ENCODE measurements around the gene ZMIZ2.
A peak's percentile ranks its signal among the peaks of the same experiment; 100 is the strongest.
"Not testable (repeated sequence)": the region's sequence is repeated elsewhere in the genome, so short reads cannot be mapped to it uniquely, and the experiment has no call there.

ZMIZ2 gene

DNA sequence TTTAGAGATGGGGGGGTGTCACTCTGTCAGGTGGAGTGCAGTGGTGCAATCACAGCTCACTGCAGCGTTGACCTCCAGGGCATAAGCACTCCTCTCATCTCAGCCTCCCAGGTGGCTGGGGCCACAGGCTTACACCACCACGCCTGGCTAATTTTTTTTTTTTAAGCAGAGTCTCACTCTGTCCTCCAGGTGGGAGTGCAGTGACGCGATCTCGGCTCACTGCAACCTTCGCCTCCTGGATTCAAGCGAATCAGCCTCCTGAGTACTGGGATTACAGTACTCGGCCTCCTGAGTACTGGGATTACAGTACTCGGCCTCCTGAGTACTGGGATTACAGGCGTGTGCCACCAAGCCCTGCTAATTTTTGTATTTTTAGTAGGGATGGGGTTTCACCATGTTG, 24.2 kb downstream of the ZMIZ2 start:
- no peak for DNase-seq (ENCODE audit: low read depth, low spot score)

DNA sequence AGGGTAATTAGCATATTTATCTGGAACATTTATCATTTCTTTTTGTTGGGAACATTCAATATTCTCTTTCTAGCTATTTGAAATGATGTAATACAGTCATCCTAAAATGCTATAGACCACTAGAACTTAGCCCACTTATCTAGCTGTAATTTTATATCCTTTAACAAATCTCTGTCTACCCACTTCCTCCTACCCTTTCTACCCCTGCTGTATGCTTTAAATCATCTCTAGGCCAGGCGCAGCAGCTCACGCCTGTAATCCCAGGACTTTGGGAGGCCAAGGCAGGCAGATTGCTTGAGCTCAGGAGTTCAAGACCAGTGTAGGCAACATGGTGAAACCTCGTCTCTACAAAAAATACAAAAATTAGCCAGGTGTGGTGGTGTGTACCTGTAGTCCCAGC, 25.8 kb downstream of the ZMIZ2 start:
- DNase-seq (ENCODE audit: low read depth, low spot score): not testable (repeated sequence)

DNA sequence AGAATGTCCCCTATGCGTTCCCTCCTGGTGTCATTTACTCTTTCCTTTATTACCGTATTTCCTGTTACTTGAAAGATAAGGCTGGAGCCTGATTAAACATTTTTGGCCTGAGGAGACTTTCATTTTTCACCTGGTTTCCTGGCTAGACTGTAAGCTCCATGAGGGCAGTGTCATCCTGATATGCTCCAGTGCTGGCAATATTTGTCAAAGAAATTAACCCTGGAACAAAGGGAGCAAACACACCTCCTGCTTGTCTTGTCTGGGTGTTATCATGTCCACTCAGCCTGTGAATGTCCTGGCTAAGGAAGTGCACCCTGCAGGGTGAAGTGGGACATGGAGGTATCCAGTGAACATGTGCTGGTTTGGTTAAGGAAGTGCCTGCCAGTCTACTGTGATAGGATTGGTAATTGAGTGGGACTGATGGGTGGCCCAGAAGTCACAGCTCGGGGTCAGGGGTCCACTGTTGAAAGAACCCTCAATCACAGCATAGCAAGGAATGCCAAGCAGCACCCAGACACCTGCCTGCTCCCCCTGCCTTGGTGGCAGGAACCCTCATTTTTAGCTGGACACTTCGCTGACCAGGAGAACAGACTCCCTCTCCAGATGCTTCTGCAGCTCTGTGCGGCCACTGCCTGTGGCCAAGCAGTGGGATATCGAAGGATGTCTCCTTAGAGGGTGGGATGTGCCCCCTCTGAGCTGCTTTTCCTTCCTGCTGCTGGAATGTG, 26.9 kb downstream of the ZMIZ2 start:
- DNase-seq (ENCODE audit: low read depth, low spot score): no peak

DNA sequence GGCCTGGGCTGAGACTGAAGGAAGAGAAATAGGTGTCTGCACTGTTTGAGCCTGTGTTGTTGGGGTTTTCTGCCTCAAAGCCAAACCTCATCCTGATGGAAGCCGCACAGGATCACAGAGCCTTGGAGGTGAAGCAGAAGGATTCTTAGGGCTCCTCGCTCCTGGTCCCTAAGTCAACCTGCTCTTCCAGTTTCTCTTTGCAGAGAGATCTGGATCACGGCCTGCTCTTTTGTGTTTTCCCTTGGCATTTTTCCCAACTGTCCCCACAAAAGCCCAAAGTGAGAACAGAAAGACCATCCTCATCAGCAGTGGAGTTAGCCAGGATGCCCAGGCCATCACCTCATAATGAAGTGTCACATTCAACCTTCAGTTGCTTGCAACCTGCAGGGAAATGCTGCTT, 27.6 kb downstream of the ZMIZ2 start:
- no peak for DNase-seq (ENCODE audit: low read depth, low spot score)

DNA sequence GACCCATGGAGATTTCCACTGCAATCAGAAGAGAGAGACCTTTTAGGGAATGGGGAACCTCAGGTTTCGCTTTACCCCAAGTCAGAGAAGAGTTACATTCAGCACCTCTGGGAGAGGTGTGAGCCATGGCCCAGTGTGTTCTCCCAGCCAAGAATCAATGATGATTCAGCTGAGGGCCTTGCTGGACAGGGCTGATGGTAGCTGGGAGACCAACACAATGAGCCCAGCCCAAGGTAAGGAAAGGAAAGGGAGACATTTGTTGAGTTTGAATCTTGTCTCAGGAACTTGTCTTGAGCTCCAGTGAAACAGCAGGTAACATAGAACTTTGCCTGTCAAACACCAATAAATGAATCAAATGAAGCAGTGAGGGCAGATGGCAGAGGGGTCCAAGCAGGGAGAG, 33.8 kb downstream of the ZMIZ2 start:
- DNase-seq (ENCODE audit: low read depth, low spot score): no peak

DNA sequence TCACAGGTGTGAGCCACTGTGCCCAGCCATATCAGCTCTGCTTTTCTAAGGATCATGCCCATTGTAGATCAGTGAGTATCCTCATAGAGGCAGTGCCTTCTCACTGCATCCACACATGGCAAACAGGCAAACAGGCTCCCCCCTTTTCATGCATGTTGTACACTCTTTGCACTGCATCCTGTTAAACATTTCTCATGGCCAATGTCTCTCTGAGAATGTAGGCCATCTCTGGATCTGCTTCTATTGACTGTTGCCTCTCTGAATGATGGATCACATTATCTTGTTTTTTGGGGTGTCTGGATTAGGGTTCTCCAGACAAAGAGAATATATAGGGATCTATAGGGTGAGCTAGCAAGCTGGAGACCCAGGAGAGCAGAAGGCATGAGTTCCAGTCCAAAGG, 34.8 kb downstream of the ZMIZ2 start:
- DNase-seq (ENCODE audit: low read depth, low spot score): no peak

DNA sequence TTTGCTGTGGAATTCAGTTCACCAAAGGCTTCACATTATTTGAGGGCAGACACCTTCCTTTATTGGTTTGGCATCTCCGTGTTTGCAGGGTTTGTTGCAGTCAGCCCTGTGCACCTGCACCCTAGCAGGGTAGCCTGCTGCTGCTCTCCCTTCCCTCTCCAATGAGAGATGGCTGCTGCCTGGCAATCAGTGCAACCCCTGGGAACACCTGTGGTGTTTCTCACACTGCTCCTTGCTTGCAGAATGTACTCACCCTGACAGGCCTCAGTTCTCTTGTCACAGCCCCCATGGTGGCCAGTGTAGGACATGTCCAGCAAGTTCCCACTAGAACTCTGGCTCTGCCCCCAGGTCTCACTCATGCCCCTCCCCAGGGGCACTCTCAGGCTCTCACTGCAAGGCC, 35.7 kb downstream of the ZMIZ2 start:
- no peak for DNase-seq (ENCODE audit: low read depth, low spot score)

DNA sequence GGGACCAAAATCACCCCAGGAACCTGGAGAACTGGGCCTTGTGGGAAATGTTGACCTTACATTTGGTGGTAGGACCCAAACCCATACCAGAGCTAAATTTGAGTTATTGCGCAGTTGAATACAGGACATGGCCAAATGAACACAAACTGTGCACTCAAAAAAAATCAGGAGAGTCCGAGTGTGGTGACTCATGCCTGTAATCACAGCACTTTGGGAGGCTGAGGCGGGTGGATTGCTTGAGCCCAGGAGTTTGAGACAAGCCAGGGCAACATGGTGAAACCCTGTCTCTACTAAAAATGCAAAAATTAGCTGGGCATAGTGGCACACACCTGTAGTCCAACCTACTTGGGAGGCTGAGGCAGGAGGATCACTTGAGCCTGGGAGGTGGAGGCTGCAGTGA, 36.6 kb downstream of the ZMIZ2 start:
- not testable (repeated sequence) for DNase-seq (ENCODE audit: low read depth, low spot score)

DNA sequence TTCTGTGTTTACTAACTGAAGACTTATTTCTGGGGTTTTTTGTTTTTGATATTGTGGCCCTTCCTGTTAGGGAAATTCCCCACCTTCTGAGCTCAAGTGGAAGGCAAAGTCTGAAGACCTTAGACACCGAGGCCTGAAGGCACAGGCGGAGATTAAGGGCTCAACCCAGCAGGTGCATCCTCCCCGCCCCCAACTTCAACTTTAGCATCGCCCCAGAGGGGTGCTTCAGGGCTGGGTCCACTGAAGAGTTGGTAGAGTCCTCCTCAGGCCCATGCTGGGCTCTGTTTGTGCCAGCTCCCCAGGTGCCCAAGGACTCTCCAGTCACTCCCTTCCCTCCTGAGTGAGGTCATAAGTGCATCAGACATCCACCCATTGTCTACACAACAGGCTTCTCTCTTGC, 38.4 kb downstream of the ZMIZ2 start:
- no peak for DNase-seq (ENCODE audit: low read depth, low spot score)

DNA sequence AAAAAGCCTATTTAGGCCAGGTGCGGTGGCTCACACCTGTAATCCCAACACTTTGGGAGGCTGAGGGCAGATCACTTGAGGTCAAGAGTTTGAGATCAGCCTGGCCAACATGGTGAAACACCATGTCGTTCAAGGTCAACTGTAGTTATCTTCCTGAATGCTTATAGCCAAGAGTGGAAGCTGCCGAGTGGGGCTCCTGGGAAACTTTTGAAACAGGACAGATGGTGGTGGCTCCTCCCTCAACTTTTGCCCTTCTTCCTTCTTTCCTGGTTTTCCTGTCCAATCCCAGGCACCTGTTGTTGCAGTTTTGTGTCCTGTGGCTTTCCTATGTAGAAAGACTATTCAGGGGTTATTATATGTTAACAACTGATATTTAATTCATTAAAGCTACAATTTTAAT, 39.1 kb downstream of the ZMIZ2 start:
- DNase-seq (ENCODE audit: low read depth, low spot score): no peak

DNA sequence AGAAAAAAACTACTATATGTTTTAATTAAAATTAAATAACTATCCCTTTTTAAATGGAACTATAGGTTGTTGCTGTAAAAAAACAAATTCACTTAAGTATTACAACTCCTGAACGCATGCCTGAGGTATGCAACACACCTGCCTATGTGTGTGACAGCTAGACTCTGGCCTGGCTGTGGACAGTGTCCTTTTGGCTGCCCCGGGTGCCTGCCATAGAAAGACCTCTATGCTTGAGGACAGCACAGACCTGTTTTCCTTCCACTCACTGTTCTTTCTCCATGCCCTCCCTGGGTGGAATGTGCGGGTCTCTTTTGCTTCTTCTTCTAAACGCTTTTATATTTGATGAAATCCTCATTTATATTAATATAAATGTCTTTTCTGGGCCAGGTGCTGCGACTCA, 41.3 kb downstream of the ZMIZ2 start:
- DNase-seq (ENCODE audit: low read depth, low spot score): no peak

DNA sequence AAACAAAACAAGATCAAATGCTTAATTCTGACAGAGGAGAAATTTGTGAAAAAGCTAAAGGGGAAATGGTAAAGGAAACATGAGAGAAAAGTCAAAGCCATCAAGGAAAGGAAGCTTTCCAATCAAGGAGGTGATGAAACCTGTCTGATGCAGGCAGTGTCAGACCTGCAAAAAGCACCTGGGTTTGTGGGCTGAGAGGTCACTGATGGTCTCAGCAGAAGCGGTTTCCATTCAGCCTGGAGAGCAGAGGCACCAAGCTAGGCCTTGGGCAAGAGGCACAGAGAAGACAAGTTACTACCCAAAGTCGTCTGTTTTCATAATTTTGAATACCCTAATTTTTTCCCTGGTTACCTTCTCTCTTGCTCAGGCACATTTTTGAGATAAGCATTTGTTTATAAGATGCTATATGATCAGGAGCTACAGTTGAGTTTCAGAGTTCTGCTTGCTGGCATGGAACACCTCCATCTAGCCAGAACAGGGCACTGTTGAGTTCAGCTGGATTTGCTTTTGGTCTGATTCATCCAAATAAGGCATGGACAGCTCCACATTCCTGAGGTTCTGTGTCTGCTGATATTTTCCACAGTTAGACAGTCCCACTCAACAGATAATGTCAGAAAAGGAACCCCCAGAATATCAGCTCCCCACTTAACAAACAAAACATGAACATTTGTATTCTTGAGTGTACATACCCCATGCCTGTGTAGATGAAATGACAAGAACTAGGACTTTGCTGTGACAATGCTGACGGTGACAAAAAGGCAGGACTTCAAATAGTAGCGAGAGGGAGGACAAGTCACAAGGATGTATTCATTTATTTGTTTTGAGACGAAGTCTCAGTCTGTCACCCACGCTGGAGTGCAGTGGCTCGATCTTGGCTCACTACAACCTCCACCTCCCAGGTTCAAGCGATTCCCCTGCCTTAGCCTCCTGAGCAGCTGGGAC, 42.9 kb downstream of the ZMIZ2 start:
- DNase-seq (ENCODE audit: low read depth, low spot score): no peak

DNA sequence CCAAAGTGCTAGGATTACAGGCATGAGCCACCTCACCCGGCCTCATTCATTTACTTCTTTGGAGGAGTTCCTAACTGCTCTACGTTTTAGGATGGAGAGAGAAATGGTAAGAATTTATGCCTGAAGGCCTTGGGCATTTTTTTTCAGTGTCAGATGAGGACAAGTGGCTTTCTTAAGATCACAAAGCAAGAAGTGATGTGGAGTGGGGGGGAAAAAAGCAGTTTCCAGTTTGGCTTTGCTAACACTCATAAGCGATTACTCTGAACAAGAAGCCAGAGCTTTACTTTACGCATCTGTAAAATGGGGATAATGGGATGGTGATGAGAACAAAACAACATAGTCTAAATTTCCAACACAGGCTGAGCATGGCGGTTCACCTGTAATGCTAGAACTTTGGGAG, 45.3 kb downstream of the ZMIZ2 start:
- no peak for DNase-seq (ENCODE audit: low read depth, low spot score)

DNA sequence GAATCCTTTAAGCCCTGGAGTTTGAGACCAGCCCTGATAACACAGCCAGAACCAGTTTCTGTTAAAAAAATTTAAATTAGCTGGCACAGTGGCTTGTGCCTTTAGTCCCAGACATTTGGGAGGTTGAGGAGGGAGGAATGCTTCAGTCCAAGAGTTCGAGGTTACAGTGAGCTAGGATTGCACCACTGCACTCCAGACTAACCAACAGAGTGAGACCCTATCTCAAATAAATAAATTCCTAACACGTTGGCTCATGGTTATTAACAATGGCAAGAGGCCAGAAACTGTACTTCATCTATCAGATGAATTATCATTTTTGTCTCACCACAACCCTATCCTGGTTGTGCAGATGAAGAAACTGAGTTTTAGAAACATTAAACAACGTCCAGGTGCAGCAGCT, 45.7 kb downstream of the ZMIZ2 start:
- DNase-seq (ENCODE audit: low read depth, low spot score): no peak

DNA sequence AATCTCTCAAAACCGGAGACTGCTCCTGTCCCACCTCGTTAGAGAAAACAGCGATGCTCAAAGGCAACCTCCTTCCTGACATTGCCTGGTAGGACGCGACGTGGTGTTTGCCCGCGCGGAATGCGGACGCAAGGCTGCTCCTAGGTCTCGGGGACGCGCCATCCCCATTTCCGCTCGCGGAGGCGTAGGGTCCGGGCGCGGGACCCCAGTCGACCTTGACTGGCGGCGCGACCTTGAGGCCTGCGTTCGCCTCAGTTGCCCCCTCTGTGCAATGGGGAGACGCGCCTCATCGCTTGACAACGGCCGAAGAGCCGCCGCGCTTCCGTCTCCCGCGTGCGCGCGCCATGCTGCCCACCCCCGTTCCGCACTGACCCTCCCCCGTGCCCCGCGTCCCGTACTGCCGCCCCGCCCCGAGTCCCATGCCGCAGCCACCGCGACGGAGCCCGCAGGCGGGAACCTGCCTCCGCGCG, 47.4 kb downstream of the ZMIZ2 start:
- DNase-seq (ENCODE audit: low read depth, low spot score): no peak

DNA sequence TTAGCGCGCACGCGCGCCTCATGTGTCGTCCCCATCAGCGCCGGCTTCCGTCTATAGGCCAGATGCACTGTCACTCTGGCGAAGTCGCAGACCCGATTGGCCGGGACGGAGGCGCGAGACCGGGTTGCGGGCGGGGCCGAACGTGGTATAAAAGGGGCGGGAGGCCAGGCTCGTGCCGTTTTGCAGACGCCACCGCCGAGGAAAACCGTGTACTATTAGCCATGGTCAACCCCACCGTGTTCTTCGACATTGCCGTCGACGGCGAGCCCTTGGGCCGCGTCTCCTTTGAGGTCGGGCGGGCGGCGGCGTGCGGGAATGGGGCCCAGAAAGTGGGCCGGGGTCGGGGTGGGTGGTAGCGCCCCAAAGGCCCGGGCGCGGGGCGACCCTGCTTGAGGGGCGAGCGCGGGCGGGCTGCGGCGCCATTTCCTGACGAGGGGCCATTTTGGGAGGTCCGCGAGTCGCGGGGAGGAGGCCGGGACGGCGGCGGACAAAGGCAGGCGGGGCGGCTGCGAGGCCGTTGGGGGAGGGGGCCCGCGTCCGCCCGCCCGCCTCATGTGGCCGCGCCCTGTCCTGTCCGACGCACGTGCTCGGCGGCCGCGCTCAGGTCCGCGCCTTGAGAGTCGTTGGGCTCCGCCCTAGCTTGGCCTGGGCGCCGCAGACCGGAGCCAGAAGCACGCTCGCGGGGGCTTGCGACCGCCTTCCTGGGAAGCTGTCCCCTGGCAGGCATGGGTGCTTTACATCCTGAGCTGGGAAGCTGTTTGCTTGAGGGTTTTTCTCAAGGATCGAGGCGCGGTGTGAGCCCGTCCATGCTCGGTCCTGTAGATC, 48.1 kb downstream of the ZMIZ2 start, which contains the start of gene PPIA:
PPIA (plus strand) TSS at position 178 of the 825 bp plus-strand sequence; CDS start at position 222, 44 bp downstream.
- peak; percentile 89 for DNase-seq (ENCODE audit: low read depth, low spot score)

DNA sequence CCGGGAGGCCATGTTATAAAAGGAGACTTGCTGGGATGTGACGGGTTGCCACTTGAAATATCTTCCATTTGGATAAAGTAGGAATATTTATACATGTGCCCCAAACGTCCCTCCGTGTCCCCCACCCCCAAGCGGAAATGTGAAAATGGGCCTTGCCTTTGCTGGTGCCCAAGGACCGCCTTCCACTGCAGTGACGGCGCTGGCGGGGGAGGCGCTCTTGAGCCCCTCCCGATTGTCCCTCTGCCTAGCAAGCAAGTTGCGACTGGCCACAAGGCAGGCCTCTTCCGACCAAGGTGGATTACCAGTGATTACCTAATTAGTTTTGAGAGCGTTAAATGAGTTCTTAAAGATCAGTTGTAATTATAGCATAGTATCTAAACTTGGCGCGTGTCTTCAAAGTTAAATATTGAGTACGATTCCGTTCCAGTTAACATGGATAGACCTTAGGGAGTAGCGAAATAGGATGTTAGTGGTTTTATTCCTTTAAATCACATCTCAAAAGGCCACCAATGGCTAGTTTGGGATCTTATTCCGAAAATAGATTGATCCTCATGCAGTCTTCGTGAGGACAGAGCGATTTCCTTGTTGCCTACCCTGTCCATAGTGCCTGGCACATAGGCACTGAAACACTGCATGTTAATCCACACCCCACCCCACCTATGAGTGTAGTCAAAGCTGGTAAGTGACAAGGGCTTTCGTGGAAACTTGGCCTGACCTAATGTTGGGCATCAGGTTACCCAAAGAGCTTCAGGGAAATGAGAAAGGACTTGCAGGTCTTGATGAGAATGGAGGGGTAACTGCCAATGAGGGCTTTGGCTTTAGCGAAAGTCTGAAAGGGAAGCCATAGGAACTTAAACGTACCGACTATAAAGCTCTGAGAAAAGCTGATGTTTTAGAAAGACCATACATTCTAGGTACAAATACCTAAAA, 48.9 kb downstream of the ZMIZ2 start:
- DNase-seq (ENCODE audit: low read depth, low spot score): peak; percentile 41

DNA sequence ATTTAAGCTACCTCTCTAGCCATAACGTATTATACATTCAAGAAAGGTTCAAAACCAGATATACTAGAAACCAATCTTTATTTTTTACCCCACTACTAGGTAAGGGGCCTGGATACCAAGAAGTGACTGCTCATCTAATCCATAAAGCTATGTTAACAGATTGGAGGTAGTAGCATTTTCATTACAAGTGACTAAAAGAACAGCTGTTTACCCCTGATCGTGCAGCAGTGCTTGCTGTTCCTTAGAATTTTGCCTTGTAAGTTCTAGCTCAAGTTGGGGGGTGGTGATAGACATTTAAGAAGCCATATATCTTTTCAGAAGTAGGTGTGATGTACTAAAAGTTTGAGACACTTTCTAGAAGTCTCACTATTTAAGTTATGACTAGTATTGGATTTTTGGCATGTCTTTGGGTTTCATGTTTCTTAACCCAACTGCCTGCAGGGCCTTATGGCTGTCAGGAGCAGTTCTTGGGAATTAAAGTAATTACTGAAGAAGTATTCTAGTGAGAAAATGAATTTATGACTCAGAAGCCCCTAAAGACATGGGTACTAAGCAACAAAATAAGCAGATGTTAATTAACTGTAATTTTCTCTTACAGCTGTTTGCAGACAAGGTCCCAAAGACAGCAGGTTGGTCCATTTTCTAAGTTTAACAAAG, 50.1 kb downstream of the ZMIZ2 start:
- DNase-seq (ENCODE audit: low read depth, low spot score): no peak

DNA sequence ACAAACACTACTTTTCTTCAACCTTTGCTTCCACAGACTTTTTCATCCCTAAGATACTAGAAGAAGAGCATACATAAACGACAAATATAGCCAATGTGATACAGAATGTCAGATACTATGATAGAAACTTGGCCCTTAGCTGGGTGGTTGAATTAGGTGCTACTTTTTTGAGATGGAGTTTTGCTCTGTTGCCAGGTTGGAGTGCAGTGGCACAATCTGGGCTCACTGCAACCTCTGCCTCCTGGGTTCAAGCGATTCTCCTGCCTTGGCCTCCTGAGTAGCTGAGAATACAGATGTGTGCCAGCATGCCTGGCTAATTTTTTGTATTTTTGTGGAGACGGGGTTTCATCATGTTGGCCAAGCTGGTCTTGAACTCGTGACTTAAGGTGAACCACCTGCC, 51.3 kb downstream of the ZMIZ2 start:
- no peak for DNase-seq (ENCODE audit: low read depth, low spot score)

DNA sequence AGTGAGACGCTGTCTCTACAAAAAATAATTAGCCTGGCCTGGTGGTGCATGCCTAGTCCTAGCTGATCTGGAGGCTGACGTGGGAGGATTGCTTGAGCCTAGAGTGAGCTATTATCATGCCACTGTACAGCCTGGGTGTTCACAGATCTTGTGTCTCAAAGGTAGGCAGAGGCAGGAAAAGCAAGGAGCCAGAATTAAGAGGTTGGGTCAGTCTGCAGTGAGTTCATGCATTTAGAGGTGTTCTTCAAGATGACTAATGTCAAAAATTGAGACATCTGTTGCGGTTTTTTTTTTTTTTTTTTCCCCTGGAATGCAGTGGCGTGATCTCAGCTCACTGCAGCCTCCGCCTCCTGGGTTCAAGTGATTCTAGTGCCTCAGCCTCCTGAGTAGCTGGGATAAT, 53.2 kb downstream of the ZMIZ2 start:
- DNase-seq (ENCODE audit: low read depth, low spot score): no peak

All from brain pericyte (primary cell).